HCT116 (cell line): ENCODE measurements around the gene SRRM2. TPM values are rescaled to one million over a fixed set of nuclear protein-coding genes. Genes with fewer than 3 reads are reported as not detected.
A peak's percentile ranks its signal among the peaks of the same experiment; 100 is the strongest.

Experiments
- ATAC-seq: fragments of 200-7000 bp; cut with Tn5 transposase; 2 replicates; pipeline ENCODE4 v1.9.1; 2020; ENCODE audit warnings: mild to moderate bottlenecking, moderate library complexity
- BruUV-seq: library from RNA; stranded (reverse); fragments of 400-500 nt; replicated peaks from 2 replicates; lab custom pipeline; 2021; lab: Mats Ljungman, UMichigan
- CTCF ChIA-PET: fragments of 300-600 bp; sonication (Branson Sonifier 250); formaldehyde crosslinking; loops from one replicate; lab custom pipeline; 2021; ENCODE audit warnings: antibody characterized with exemption; lab: Charles Lee
- POLR2A ChIA-PET: fragments of 300-600, 350-600 bp; sonication (Branson Sonifier 250); formaldehyde crosslinking; loops from one replicate; lab custom pipeline; 2021; ENCODE audit warnings: antibody characterized with exemption; lab: Charles Lee
- RAD21 ChIA-PET, 2 experiments: fragments of 300-600 bp; sonication (Branson Sonifier 250); formaldehyde crosslinking; loops; one replicate each; lab custom pipeline; 2023; ENCODE audit warnings: low total read pairs in 2 of 2; ENCODE audit not compliant: uncharacterized antibody in 2 of 2, unreplicated experiment in 2 of 2, low non-redundant PET in 1 of 2; lab: Charles Lee
- DNase-seq: peaks from one replicate; pipeline ENCODE4 v3.0.0-alpha.2; 2010; ENCODE audit warnings: low read depth, low spot score
- H2AFZ ChIP-seq: fragments of 200-600 bp; shearing (Covaris generic), sonication (generic); 2 replicates; pipeline ENCODE4 v1.6.1; 2017; ENCODE audit warnings: low read depth, mixed run types, mixed read lengths, antibody characterized with exemption, low read length; ENCODE audit not compliant: poor library complexity, severe bottlenecking
- H3K27ac ChIP-seq: 2 replicates; pipeline ENCODE4 v1.5.1; 2012; ENCODE audit warnings: low read depth, low read length
- H3K27me3 ChIP-seq: fragments of 200-600 bp; sonication (generic); 2 replicates; pipeline ENCODE4 v1.6.1; 2016; ENCODE audit warnings: mixed run types, low read length, mixed read lengths; ENCODE audit not compliant: insufficient read depth
- H3K36me3 ChIP-seq, 2 experiments: fragments of 200-500 bp in 1 of 2; fragments of 200-600 bp in 1 of 2; sonication (Bioruptor generic) in 1 of 2; sonication (generic) in 1 of 2; 2 replicates each; pipeline versions ENCODE4 v1.5.1 to v1.6.1; 2014 to 2016; ENCODE audit warnings: low read length in 2 of 2, inconsistent platforms in 1 of 2, mixed read lengths in 1 of 2, mixed run types in 1 of 2; ENCODE audit not compliant: insufficient read depth in 2 of 2, control insufficient read depth in 1 of 2
- H3K4me1 ChIP-seq, 2 experiments: fragments of 200-600 bp in 1 of 2; sonication (generic) in 1 of 2; 2 replicates each; pipeline versions ENCODE4 v1.5.1 to v1.6.1; 2012 to 2017; ENCODE audit warnings: low read length in 2 of 2, inconsistent platforms in 1 of 2, mild to moderate bottlenecking in 1 of 2, mixed read lengths in 1 of 2, mixed run types in 1 of 2, moderate library complexity in 1 of 2; ENCODE audit not compliant: insufficient read depth in 2 of 2, control insufficient read depth in 1 of 2
- H3K4me2 ChIP-seq: fragments of 200-600 bp; sonication (generic); 2 replicates; pipeline ENCODE4 v1.6.1; 2017; ENCODE audit warnings: mixed run types, low read length, mixed read lengths
- H3K4me3 ChIP-seq, 2 experiments: fragments of 200-600 bp in 1 of 2; sonication (generic) in 1 of 2; replicated peaks in 1 of 2; 2 replicates each; pipeline ENCODE4 v1.5.1; 2011 to 2016; ENCODE audit warnings: low read length in 2 of 2, control low read depth in 1 of 2, low read depth in 1 of 2, mild to moderate bottlenecking in 1 of 2, mixed read lengths in 1 of 2, mixed run types in 1 of 2
- H3K79me2 ChIP-seq: fragments of 200-600 bp; sonication (generic); 2 replicates; pipeline ENCODE4 v1.6.1; 2017; ENCODE audit warnings: mild to moderate bottlenecking, mixed run types, low read length, moderate library complexity, mixed read lengths; ENCODE audit not compliant: insufficient read depth
- H3K9ac ChIP-seq: fragments of 200-600 bp; sonication (generic); 2 replicates; pipeline ENCODE4 v1.6.1; 2016; ENCODE audit warnings: low read length, mixed read lengths
- H3K9me2 ChIP-seq: fragments of 200-600 bp; sonication (generic), shearing (Covaris generic); 2 replicates; pipeline ENCODE4 v1.6.1; 2017; ENCODE audit warnings: mixed run types, mild to moderate bottlenecking, moderate library complexity; ENCODE audit not compliant: insufficient read depth
- H3K9me3 ChIP-seq, 2 experiments: fragments of 200-500 bp in 1 of 2; fragments of 200-600 bp in 1 of 2; sonication (Bioruptor generic) in 1 of 2; sonication (generic) in 1 of 2; 2 replicates each; pipeline ENCODE4 v1.6.1; 2014 to 2017; ENCODE audit warnings: low read length in 2 of 2, mixed read lengths in 2 of 2, inconsistent platforms in 1 of 2, low read depth in 1 of 2, mild to moderate bottlenecking in 1 of 2, mixed run types in 1 of 2, moderate library complexity in 1 of 2; ENCODE audit not compliant: control insufficient read depth in 1 of 2, insufficient read depth in 1 of 2
- H4K20me1 ChIP-seq: fragments of 200-600 bp; sonication (generic), shearing (Covaris generic); 2 replicates; pipeline ENCODE4 v1.6.1; 2017; ENCODE audit warnings: mixed run types, mild to moderate bottlenecking, moderate library complexity; ENCODE audit not compliant: insufficient read depth
- CBX3 ChIP-seq: IDR thresholded peaks from 2 replicates; pipeline ENCODE4 v1.6.1; 2012; ENCODE audit warnings: low read depth
- EGR1 ChIP-seq: IDR thresholded peaks from 2 replicates; pipeline ENCODE4 v1.6.1; 2012; ENCODE audit warnings: low read depth
- ELF1 ChIP-seq: IDR thresholded peaks from 2 replicates; pipeline ENCODE4 v1.6.1; 2012; ENCODE audit warnings: low read depth, borderline replicate concordance
- EZH2 ChIP-seq: fragments of 200-600 bp; sonication (generic); IDR thresholded peaks from 2 replicates; pipeline ENCODE4 v1.6.1; 2017; ENCODE audit warnings: antibody characterized with exemption, mixed run types
- EZH2phosphoT487 ChIP-seq: fragments of 200-600 bp; IDR thresholded peaks from 2 replicates; pipeline ENCODE4 v1.6.1; 2018; ENCODE audit warnings: antibody characterized with exemption, borderline replicate concordance
- POLR2A ChIP-seq: IDR thresholded peaks from 2 replicates; pipeline ENCODE4 v1.7.0; 2011; ENCODE audit warnings: borderline replicate concordance; ENCODE audit not compliant: insufficient read depth, insufficient read length; ENCODE audit errors: extremely low read depth
- POLR2AphosphoS5 ChIP-seq: IDR thresholded peaks from 2 replicates; pipeline ENCODE4 v1.6.1; 2011; ENCODE audit warnings: mild to moderate bottlenecking, low read depth, low read length, moderate library complexity
- RAD21 ChIP-seq: IDR thresholded peaks from 2 replicates; pipeline ENCODE4 v1.6.1; 2012; ENCODE audit warnings: low read depth, mild to moderate bottlenecking
- SIN3A ChIP-seq: IDR thresholded peaks from 2 replicates; pipeline ENCODE4 v1.6.1; 2012; ENCODE audit warnings: low read depth
- SP1 ChIP-seq: IDR thresholded peaks from 2 replicates; pipeline ENCODE4 v1.6.1; 2012; ENCODE audit warnings: low read depth
- SRF ChIP-seq: IDR thresholded peaks from 2 replicates; pipeline ENCODE4 v1.6.1; 2012; ENCODE audit warnings: low read depth
- YY1 ChIP-seq: IDR thresholded peaks from 2 replicates; pipeline ENCODE4 v1.6.1; 2011; ENCODE audit warnings: low read length, low read depth, moderate library complexity, mild to moderate bottlenecking; ENCODE audit not compliant: insufficient replicate concordance; ENCODE audit errors: extremely low read depth
- ZFX ChIP-seq: fragments of 450-650 bp; IDR thresholded peaks from 2 replicates; pipeline ENCODE4 v1.6.1; 2017
- ZNF274 ChIP-seq: fragments of 200-500 bp; sonication (Bioruptor generic); IDR thresholded peaks from 2 replicates; pipeline ENCODE4 v1.6.1; 2014; ENCODE audit warnings: mild to moderate bottlenecking, low read depth, low read length, inconsistent platforms
- intact Hi-C: fragments of 100-400 bp; cut with micrococcal nuclease; formaldehyde crosslinking; loops from 2 replicates; pipeline ENCODE4 v1.10.0; 2022
- total RNA-seq: library from RNA; stranded (reverse); gene quantifications from one replicate; pipeline ENCODE4 v1.2.1, GENCODE V29; 2021; ENCODE audit not compliant: unreplicated experiment
- TF ChIP-seq, protein P1 (sequence below): IDR thresholded peaks from 2 replicates; pipeline ENCODE4 v1.6.1; 2012
- TF ChIP-seq, protein P2 (sequence below): IDR thresholded peaks from 2 replicates; pipeline ENCODE4 v1.6.1; 2012
- TF ChIP-seq, protein P3 (sequence below): IDR thresholded peaks from 2 replicates; pipeline ENCODE4 v1.6.1; 2011; ENCODE audit warnings: mild to moderate bottlenecking, low read length, moderate library complexity; ENCODE audit not compliant: insufficient replicate concordance; ENCODE audit errors: extremely low read depth

SRRM2 gene
- total RNA-seq, 1 experiment from 2014 or later = 541 TPM

DNA sequence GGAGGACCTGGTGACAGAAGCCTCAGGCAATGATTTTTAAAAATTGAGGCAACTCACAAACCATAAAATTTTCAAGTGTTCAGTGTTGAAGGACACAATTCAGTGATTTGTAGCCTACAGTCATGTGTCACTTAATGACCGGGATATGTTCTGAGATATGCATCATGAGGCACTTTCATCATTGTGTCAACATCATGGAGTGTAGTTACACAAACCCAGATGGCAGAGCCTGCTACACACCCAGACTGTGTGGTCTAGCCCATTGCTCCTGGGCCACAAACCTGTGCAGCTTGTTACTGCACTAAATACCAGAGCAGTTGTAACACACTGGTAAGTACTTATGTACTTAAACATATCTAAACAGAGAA is 47.4 kb downstream of the SRRM2 start:
- ATAC-seq (0 out of 2 replicates have a peak, but pooled peaks have one; percentile 36), DNase-seq (no peak)
- intact Hi-C loops = no loop called here
- Histone ChIP-seq H3K79me2 (no peaks in the 10 kb centered on the region), H3K4me3 (no peak overlapping the region), H3K4me1 (peaks cover under 1 to 11% of the 10 kb centered on the region in 2 experiments), H3K9me3 (peaks cover 0 to 6% of the 10 kb centered on the region in 2 experiments; a peak in 2 of 4 replicates), H3K9me2 (no peaks in the 10 kb centered on the region), H3K36me3 (no peaks in the 10 kb centered on the region), H2AFZ (no peak overlapping the region), H3K9ac (no peak overlapping the region), H4K20me1 (no peaks in the 10 kb centered on the region), H3K27me3 (no peaks in the 10 kb centered on the region), H3K4me2 (no peak overlapping the region), H3K27ac (no peak overlapping the region)
- TF ChIP-seq, protein P1, sequence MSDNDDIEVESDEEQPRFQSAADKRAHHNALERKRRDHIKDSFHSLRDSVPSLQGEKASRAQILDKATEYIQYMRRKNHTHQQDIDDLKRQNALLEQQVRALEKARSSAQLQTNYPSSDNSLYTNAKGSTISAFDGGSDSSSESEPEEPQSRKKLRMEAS = no peak
- TF ChIP-seq ZFX (no peak), POLR2AphosphoS5 (no peak), ZNF274 (no peak), CBX3 (no peak), SRF (no peak), RAD21 (no peak), SIN3A (no peak), EZH2phosphoT487 (no peak), YY1 (no peak), SP1 (no peak), POLR2A (no peak), ELF1 (no peak), EZH2 (no peak), EGR1 (no peak)
- TF ChIP-seq, protein P2, sequence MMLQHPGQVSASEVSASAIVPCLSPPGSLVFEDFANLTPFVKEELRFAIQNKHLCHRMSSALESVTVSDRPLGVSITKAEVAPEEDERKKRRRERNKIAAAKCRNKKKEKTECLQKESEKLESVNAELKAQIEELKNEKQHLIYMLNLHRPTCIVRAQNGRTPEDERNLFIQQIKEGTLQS = no peak
- TF ChIP-seq, protein P3, sequence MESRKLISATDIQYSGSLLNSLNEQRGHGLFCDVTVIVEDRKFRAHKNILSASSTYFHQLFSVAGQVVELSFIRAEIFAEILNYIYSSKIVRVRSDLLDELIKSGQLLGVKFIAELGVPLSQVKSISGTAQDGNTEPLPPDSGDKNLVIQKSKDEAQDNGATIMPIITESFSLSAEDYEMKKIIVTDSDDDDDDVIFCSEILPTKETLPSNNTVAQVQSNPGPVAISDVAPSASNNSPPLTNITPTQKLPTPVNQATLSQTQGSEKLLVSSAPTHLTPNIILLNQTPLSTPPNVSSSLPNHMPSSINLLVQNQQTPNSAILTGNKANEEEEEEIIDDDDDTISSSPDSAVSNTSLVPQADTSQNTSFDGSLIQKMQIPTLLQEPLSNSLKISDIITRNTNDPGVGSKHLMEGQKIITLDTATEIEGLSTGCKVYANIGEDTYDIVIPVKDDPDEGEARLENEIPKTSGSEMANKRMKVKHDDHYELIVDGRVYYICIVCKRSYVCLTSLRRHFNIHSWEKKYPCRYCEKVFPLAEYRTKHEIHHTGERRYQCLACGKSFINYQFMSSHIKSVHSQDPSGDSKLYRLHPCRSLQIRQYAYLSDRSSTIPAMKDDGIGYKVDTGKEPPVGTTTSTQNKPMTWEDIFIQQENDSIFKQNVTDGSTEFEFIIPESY = no peak
- CTCF ChIA-PET = no interaction called here
- no TSS peak for BruUV-seq
- RAD21 ChIA-PET = no interaction called here
- POLR2A ChIA-PET = no interaction called here
